Prostate gland (tissue), 2 donors: ENCODE data around the gene PTGER2.

ENCODE experiments used
- POLR2A ChIP-seq: fragments of 450-650 bp; IDR thresholded peaks from one replicate; pipeline ENCODE4 v1.6.1; 2016; ENCODE audit warnings: antibody characterized with exemption, mild to moderate bottlenecking
- TF ChIP-seq, protein P1 (sequence below), 4 experiments: fragments of 200-600 bp in 2 of 4; fragments of 450-650 bp in 2 of 4; sonication (generic) in 2 of 4; IDR thresholded peaks; 1 replicate in 3 of 4; 2 replicates in 1 of 4; pipeline ENCODE4 v1.5.1; 2016 to 2019; ENCODE audit warnings: antibody characterized with exemption in 4 of 4, mild to moderate bottlenecking in 2 of 4, moderate library complexity in 2 of 4

DNA sequence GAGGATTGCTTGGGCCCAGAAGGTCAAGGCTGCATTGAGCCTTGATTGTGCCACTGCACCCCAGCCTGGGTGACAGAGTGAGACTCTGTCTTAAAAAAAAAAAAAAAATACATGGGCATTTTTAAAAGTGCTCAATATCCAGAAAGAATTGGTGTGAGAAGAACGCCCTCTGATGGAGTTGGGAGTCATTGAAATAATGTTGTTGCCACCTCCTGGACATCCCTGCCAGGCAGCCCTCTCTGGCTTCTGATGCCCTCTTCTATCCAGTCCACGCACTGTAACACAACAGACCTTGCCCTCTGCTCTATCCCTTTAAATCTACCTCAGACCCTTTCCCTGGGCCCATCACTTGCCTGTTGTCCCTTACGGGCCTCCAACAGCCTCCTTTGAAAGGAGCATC, 41.7 kb upstream of the PTGER2 start:
- TF ChIP-seq POLR2A: no peak
- TF ChIP-seq, protein P1, sequence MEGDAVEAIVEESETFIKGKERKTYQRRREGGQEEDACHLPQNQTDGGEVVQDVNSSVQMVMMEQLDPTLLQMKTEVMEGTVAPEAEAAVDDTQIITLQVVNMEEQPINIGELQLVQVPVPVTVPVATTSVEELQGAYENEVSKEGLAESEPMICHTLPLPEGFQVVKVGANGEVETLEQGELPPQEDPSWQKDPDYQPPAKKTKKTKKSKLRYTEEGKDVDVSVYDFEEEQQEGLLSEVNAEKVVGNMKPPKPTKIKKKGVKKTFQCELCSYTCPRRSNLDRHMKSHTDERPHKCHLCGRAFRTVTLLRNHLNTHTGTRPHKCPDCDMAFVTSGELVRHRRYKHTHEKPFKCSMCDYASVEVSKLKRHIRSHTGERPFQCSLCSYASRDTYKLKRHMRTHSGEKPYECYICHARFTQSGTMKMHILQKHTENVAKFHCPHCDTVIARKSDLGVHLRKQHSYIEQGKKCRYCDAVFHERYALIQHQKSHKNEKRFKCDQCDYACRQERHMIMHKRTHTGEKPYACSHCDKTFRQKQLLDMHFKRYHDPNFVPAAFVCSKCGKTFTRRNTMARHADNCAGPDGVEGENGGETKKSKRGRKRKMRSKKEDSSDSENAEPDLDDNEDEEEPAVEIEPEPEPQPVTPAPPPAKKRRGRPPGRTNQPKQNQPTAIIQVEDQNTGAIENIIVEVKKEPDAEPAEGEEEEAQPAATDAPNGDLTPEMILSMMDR (IDR thresholded peaks at IDR 0.05): no peak
